IMR-90 (cell line): ENCODE results near the gene MSI2. TPM values are rescaled to one million over a fixed set of nuclear protein-coding genes. Genes with fewer than 3 reads are reported as not detected.

Source experiments
- ATAC-seq: fragments of 200-7000 bp; cut with Tn5 transposase; 2 replicates; pipeline ENCODE4 v1.9.1; 2020; ENCODE audit warnings: low read depth, mild to moderate bottlenecking, moderate library complexity
- BruUV-seq: library from RNA; stranded (reverse); fragments of 400-500 nt; replicated peaks from 2 replicates; lab custom pipeline; 2021; lab: Mats Ljungman, UMichigan
- CTCF ChIA-PET: fragments of 300-600 bp; formaldehyde crosslinking; extraction: SDS; loops from one replicate; lab custom pipeline; 2021; ENCODE audit warnings: antibody characterized with exemption; lab: Yijun Ruan, JAX
- POLR2A ChIA-PET: fragments of 300-600 bp; sonication (Branson Sonifier 250); formaldehyde crosslinking; loops from one replicate; lab custom pipeline; 2022; ENCODE audit warnings: antibody characterized with exemption; ENCODE audit not compliant: unreplicated experiment; lab: Charles Lee
- DNase-seq: peaks from one replicate; pipeline ENCODE4 v3.0.0; 2013
- H2AFZ ChIP-seq: replicated peaks from 2 replicates; pipeline ENCODE3; 2013; ENCODE audit warnings: low read length, mild to moderate bottlenecking; ENCODE audit not compliant: poor library complexity
- H2AK5ac ChIP-seq: 2 replicates; pipeline ENCODE4 v1.6.1; 2013; ENCODE audit warnings: low read depth, low read length, inconsistent platforms
- H2AK9ac ChIP-seq: replicated peaks from 2 replicates; pipeline ENCODE3; 2013; ENCODE audit warnings: mild to moderate bottlenecking, low read depth, low read length, moderate library complexity; ENCODE audit not compliant: poor library complexity
- H2BK120ac ChIP-seq: 2 replicates; pipeline ENCODE4 v1.6.1; 2013; ENCODE audit warnings: low read depth, low read length, inconsistent platforms
- H2BK15ac ChIP-seq: 3 replicates; pipeline ENCODE4 v1.6.1; 2013; ENCODE audit warnings: low read depth, low read length, inconsistent platforms
- H2BK20ac ChIP-seq: 2 replicates; pipeline ENCODE4 v1.6.1; 2013; ENCODE audit warnings: low read depth, mild to moderate bottlenecking, inconsistent platforms, low read length, moderate library complexity
- H2BK5ac ChIP-seq: 2 replicates; pipeline ENCODE4 v1.6.1; 2013; ENCODE audit warnings: mild to moderate bottlenecking, low read depth, low read length, inconsistent platforms; ENCODE audit not compliant: poor library complexity, severe bottlenecking
- H3K14ac ChIP-seq: replicated peaks from 2 replicates; pipeline ENCODE4 v1.6.1; 2013; ENCODE audit warnings: low read depth, low read length, inconsistent platforms
- H3K18ac ChIP-seq: 2 replicates; pipeline ENCODE4 v1.6.1; 2013; ENCODE audit warnings: low read depth, low read length, control low read depth
- H3K23ac ChIP-seq: 2 replicates; pipeline ENCODE4 v1.6.1; 2013; ENCODE audit warnings: low read depth, low read length, inconsistent platforms
- H3K27ac ChIP-seq: 2 replicates; pipeline ENCODE4 v1.5.1; 2013; ENCODE audit warnings: mild to moderate bottlenecking, control low read depth, low read length; ENCODE audit not compliant: insufficient read depth
- H3K27me3 ChIP-seq: 2 replicates; pipeline ENCODE4 v1.6.1; 2013; ENCODE audit warnings: low read length; ENCODE audit not compliant: control insufficient read depth, insufficient read depth
- H3K36me3 ChIP-seq: 2 replicates; pipeline ENCODE4 v1.6.1; 2013; ENCODE audit warnings: low read length, mixed read lengths; ENCODE audit not compliant: control insufficient read depth, insufficient read depth
- H3K4ac ChIP-seq: 2 replicates; pipeline ENCODE4 v1.6.1; 2013; ENCODE audit warnings: low read depth, low read length, inconsistent platforms
- H3K4me1 ChIP-seq: 2 replicates; pipeline ENCODE4 v1.6.1; 2013; ENCODE audit warnings: low read length, mixed read lengths; ENCODE audit not compliant: control insufficient read depth, insufficient read depth
- H3K4me2 ChIP-seq: 2 replicates; pipeline ENCODE4 v1.6.1; 2013; ENCODE audit warnings: low read depth, mild to moderate bottlenecking, control low read depth, low read length, moderate library complexity
- H3K4me3 ChIP-seq: 2 replicates; pipeline ENCODE4 v1.5.1; 2013; ENCODE audit warnings: low read depth, mild to moderate bottlenecking, control low read depth, low read length, moderate library complexity; ENCODE audit not compliant: insufficient read depth
- H3K56ac ChIP-seq: 2 replicates; pipeline ENCODE4 v1.6.1; 2013; ENCODE audit warnings: low read length, inconsistent platforms; ENCODE audit not compliant: insufficient read depth; ENCODE audit errors: extremely low read depth
- H3K79me1 ChIP-seq, 2 experiments: 2 replicates each; pipeline ENCODE4 v1.6.1; 2013; ENCODE audit warnings: low read length in 2 of 2, inconsistent platforms in 1 of 2, low read depth in 1 of 2
- H3K9ac ChIP-seq: 2 replicates; pipeline ENCODE4 v1.6.1; 2013; ENCODE audit warnings: low read depth, low read length, control low read depth
- H3K9me1 ChIP-seq: 2 replicates; pipeline ENCODE4 v1.6.1; 2013; ENCODE audit warnings: low read length, inconsistent platforms; ENCODE audit not compliant: insufficient read depth
- H3K9me3 ChIP-seq: 2 replicates; pipeline ENCODE4 v1.6.1; 2013; ENCODE audit warnings: low read length; ENCODE audit not compliant: control insufficient read depth, insufficient read depth
- H4K20me1 ChIP-seq: 2 replicates; pipeline ENCODE4 v1.6.1; 2013; ENCODE audit warnings: low read length, inconsistent platforms; ENCODE audit not compliant: insufficient read depth
- H4K5ac ChIP-seq: 2 replicates; pipeline ENCODE4 v1.6.1; 2013; ENCODE audit warnings: mild to moderate bottlenecking, low read depth, low read length, control low read depth
- H4K8ac ChIP-seq, 2 experiments: 2 replicates each; pipeline ENCODE4 v1.6.1; 2013; ENCODE audit warnings: low read depth in 2 of 2, low read length in 2 of 2, control low read depth in 1 of 2, inconsistent platforms in 1 of 2
- H4K91ac ChIP-seq: 2 replicates; pipeline ENCODE4 v1.6.1; 2013; ENCODE audit warnings: low read depth, low read length, inconsistent platforms; ENCODE audit not compliant: insufficient read depth
- BHLHE40 ChIP-seq: fragments of 150-350 bp; IDR thresholded peaks from 2 replicates; pipeline ENCODE4 v1.6.1; 2016; ENCODE audit warnings: mild to moderate bottlenecking, low read depth, low read length
- CEBPB ChIP-seq: IDR thresholded peaks from 2 replicates; pipeline ENCODE4 v1.6.1; 2012; ENCODE audit warnings: low read depth, low read length, improper control_type of control experiment
- CTCF ChIP-seq: conservative IDR thresholded peaks from 2 replicates; pipeline ENCODE4 v1.5.1; 2012; ENCODE audit warnings: mild to moderate bottlenecking, low read depth, low read length, improper control_type of control experiment
- ELK1 ChIP-seq: fragments of 150-350 bp; IDR thresholded peaks from 2 replicates; pipeline ENCODE4 v1.6.1; 2016; ENCODE audit warnings: low read depth, mild to moderate bottlenecking, low read length, moderate library complexity, borderline replicate concordance
- MAFK ChIP-seq: IDR thresholded peaks from 2 replicates; pipeline ENCODE4 v1.6.1; 2012; ENCODE audit warnings: low read depth, low read length, improper control_type of control experiment
- RFX5 ChIP-seq: IDR thresholded peaks from 2 replicates; pipeline ENCODE4 v1.8.0; 2012; ENCODE audit warnings: low read depth, mild to moderate bottlenecking, low read length, moderate library complexity
- WGBS, 2 experiments: methylation state at CpG; one replicate each; pipeline versions ENCODE4 v1.1.5 to v1.1.7; 2013; ENCODE audit warnings: missing lambda C conversion rate in 2 of 2; ENCODE audit not compliant: insufficient read length in 1 of 2; ENCODE audit errors: extremely low coverage in 2 of 2; 5-methylcytosine and 5-hydroxymethylcytosine counted together
- dilution Hi-C: fragments of 300-500 bp; cut with HindIII; formaldehyde crosslinking; loops from one replicate; pipeline ENCODE4 v1.14.3; 2018; ENCODE audit warnings: low sequenced_read_pairs; ENCODE audit not compliant: unreplicated experiment
- in situ Hi-C: fragments of 300-500 bp; cut with MboI; formaldehyde crosslinking; loops from 3 replicates; pipeline ENCODE4 v1.14.3; 2019; ENCODE audit warnings: low sequenced_read_pairs, inconsistent platforms, mixed read lengths
- intact Hi-C: fragments of 100-400 bp; cut with micrococcal nuclease; formaldehyde crosslinking; loops from 2 replicates; pipeline ENCODE4 v1.10.0; 2022
- polyA plus RNA-seq, 3 experiments: library from polyadenylated mRNA; depleted of rRNA; stranded (reverse); fragments of >200 nt; gene quantifications; 2 replicates each; pipeline ENCODE4 v1.2.3, GENCODE V29; 2012; ENCODE audit warnings: low replicate concordance in 1 of 3
- total RNA-seq: library from RNA; depleted of rRNA; stranded (reverse); fragments of >200 nt; gene quantifications from 2 replicates; pipeline ENCODE4 v1.2.3, GENCODE V29; 2012

The MSI2 gene
- total and polyA plus RNA-seq, 2 of the 4 experiments (the other 2 are of a cell fraction) = 13.0 to 16.0 TPM

- TF ChIP-seq CTCF = no peak
Observed at GRCh38 chr17:57518587-57519581, 262.6 kb downstream of the MSI2 start (continued).

GRCh38 chr17:57519800-57520199 lies 263.5 kb downstream of the MSI2 start:
- TF ChIP-seq CEBPB (no peak), BHLHE40 (no peak), MAFK (no peak), RFX5 (no peak), CTCF (no peak), ELK1 (no peak)
- peak overlapping the region; percentile 21 for H2BK20ac ChIP-seq
- dilution Hi-C loops (no loop called here), intact Hi-C loops (no loop called here), in situ Hi-C loops (loop anchor here (5.0 kb wide), 1 partner anchor 277 kb away; no protein-coding TSS in a partner anchor)
- H3K9me1 ChIP-seq = peaks cover 29% of the 10 kb centered on the region
- H2BK15ac ChIP-seq = peak overlapping the region; percentile 40; the same call in 1 of the 3 replicates
- H3K9ac ChIP-seq = no peak overlapping the region
- H2BK5ac ChIP-seq = no peak overlapping the region
- H3K4ac ChIP-seq = 0 out of 2 replicates have a peak overlapping the region, but pooled peaks have one; percentile 8
- peaks cover 26% of the 10 kb centered on the region for H3K4me1 ChIP-seq
- no peak overlapping the region for H2AK5ac ChIP-seq
- no peak overlapping the region for H4K8ac ChIP-seq
- H3K23ac ChIP-seq = no peak overlapping the region
- H2AFZ ChIP-seq = no peak overlapping the region
- H4K5ac ChIP-seq = no peak overlapping the region
- no CpG with 5 or more reads among the region's 7 CpGs for WGBS, 2 experiments
- H3K56ac ChIP-seq = no peak overlapping the region
- H3K27ac ChIP-seq = no peak overlapping the region
- H3K4me2 ChIP-seq = no peak overlapping the region
- 0 out of 2 replicates have a peak overlapping the region, but pooled peaks have one; percentile 32 for H2BK120ac ChIP-seq
- H3K14ac ChIP-seq = no peak overlapping the region; the same call in 1 of the 2 replicates
- peaks cover 0 to 15% of the 10 kb centered on the region in 2 experiments; a peak in 1 of 4 replicates for H3K79me1 ChIP-seq
- H3K9me3 ChIP-seq = no peaks in the 10 kb centered on the region
- no TSS peak for BruUV-seq
- H3K36me3 ChIP-seq = no peaks in the 10 kb centered on the region
- H3K18ac ChIP-seq = no peak overlapping the region
- H4K20me1 ChIP-seq = no peaks in the 10 kb centered on the region
- CTCF ChIA-PET = interaction anchor here (1.2 kb wide), 1 partner anchor 152 kb away, joined by 3 read pairs; no protein-coding TSS in a partner anchor
- no peaks in the 10 kb centered on the region for H3K27me3 ChIP-seq
- H3K4me3 ChIP-seq = no peak overlapping the region
- no peak overlapping the region for H4K91ac ChIP-seq
- POLR2A ChIA-PET = no interaction called here
- no peak for ATAC-seq
- DNase-seq = no peak
- H2AK9ac ChIP-seq = no peak overlapping the region
